Esophagus mucosa (tissue), 1 donor: ENCODE results near the gene ZBTB39. TPM values are rescaled to one million over a fixed set of nuclear protein-coding genes. Genes with fewer than 3 reads are reported as not detected.
"Not testable (repeated sequence)": the region's sequence is repeated elsewhere in the genome, so short reads cannot be mapped to it uniquely, and the experiment has no call there.

ENCODE experiments used
- ATAC-seq: fragments of 200-7000 bp; cut with Tn5 transposase; one replicate; pipeline ENCODE4 v1.9.1; 2020
- total RNA-seq: library from RNA; stranded (reverse); gene quantifications from one replicate; pipeline ENCODE4 v1.2.4, GENCODE V29; 2023
- donor health status: DM: yes; HTN: yes; CAD: no.

The ZBTB39 gene
- total RNA-seq, 1 donor from 2014 or later, result 2.6 TPM

DNA sequence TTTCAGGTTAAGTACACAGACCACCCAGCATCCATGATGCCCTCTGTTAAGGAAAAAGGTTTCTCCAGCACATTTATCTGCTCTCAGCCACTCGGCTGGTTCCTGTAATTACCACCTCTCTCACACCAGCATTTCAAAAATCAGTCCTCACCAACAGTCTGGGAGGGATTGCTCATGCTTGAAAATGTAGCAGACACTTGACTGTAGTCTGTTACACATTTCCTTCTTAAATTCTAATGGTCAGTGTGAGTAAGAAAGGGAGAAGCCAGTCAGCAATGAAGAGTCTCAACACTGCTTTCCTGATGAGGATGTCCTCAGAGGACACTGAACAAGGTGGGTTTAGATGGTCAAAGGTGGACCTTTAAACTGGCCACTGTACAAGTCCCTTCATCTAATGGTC is 6.0 kb downstream of the ZBTB39 start:
- ATAC-seq, result no peak

DNA sequence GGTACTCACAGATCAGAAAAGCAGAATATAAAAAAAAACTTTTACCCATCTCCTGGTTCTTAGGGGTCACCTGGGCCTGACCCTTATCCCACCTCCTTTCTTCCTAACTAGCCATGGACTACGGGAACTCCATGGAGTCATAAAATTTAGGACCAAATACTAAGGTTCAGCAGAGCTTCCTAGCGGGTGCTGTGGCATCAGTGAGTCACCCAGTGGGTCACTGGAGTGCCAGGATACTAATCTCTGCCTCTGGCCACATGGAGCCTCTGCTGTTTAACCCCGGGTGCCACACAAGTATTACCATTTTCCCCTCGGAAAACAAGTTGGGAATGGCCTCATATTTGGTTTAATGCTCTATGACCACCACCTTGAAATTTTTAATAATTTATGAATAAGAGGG is 6.9 kb downstream of the ZBTB39 start:
- ATAC-seq, result no peak

DNA sequence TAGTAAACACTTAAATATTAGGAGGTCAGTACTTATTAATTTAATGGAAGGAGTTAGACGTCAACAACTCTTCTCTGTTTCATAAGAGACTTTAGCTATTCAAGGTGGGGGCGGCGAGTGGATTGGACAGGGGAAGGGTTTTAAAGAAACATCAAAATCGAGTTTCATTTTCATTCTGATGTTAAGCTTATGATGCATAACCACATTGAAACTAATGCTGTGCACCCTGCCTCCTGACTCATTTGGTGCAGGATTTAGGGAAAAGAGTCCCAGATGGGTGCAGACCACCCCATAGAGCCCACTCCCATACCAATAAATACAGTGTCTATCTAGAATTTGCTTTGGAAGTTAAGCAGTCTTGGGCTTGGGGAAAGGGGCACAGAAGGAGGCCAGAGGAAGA is 7.4 kb downstream of the ZBTB39 start:
- ATAC-seq, result no peak

DNA sequence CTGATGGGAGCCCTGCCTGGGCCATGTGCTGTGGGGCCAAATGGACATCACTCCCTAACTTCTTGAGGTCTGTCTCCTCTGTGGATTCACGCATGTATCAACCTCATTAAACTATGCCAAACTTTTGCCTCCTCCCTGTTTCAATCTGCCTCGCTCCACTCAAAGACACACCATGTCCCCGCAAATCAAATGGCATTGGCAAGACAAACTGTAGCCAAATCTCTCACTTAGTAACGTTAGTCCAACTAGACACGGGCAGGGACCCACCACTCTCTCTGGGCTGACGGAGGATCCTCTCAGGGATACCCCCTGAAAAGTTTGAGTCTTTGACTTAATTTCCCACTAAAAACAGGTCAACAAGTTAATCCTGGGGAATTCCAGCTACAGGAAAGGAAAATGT is 8.0 kb downstream of the ZBTB39 start:
- ATAC-seq, result no peak

DNA sequence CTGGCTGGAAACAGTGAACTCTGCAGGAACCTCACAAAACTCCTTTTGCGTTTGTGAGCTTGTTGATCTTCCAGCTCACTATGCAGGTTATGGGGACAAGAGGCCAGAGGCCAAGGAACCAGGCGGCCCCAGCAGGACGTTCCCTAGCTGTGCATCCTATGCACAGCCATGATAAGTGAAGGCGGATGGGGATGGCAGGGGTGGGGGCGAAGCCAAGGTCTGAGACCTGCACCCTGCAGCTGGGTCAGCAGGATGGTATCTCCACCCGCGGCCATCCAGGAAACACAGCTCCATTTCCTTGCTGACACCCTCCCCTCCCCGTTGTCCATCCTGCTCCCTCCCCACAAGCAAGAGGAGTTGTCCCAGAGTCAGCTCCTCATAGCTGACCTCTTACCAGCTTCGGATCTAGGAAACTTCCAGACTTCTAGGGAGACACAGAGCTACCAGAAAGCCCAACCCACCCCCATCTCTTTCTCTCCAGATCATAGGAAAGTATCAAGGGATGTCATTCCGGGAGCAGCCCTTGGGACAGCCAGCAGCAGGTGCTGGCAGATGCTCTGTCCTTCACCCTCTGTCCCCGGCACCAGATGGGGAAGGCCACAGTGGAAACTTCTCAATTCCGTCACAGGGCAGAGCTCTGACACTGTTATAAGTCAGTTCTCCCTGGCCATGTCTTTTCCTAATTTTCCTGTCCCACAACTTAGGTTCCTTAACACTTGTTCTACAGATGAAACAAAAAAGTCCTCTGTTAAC is 9.4 kb downstream of the ZBTB39 start:
- no peak for ATAC-seq

DNA sequence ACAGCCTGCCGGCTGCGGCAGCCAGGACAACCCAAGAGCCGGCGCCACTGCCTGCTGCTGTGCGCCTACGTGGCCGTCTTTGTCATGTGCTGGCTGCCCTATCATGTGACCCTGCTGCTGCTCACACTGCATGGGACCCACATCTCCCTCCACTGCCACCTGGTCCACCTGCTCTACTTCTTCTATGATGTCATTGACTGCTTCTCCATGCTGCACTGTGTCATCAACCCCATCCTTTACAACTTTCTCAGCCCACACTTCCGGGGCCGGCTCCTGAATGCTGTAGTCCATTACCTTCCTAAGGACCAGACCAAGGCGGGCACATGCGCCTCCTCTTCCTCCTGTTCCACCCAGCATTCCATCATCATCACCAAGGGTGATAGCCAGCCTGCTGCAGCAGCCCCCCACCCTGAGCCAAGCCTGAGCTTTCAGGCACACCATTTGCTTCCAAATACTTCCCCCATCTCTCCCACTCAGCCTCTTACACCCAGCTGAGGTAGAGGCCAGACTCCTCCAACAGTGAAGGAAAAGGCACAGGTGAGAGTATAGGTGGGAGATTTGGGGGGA is 10.3 kb downstream of the ZBTB39 start:
- ATAC-seq, result no peak

DNA sequence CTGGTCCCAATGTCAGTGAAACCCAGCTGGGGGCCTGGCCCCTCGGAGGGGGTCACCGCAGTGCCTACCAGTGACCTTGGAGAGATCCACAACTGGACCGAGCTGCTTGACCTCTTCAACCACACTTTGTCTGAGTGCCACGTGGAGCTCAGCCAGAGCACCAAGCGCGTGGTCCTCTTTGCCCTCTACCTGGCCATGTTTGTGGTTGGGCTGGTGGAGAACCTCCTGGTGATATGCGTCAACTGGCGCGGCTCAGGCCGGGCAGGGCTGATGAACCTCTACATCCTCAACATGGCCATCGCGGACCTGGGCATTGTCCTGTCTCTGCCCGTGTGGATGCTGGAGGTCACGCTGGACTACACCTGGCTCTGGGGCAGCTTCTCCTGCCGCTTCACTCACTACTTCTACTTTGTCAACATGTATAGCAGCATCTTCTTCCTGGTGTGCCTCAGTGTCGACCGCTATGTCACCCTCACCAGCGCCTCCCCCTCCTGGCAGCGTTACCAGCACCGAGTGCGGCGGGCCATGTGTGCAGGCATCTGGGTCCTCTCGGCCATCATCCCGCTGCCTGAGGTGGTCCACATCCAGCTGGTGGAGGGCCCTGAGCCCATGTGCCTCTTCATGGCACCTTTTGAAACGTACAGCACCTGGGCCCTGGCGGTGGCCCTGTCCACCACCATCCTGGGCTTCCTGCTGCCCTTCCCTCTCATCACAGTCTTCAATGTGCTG is 11.0 kb downstream of the ZBTB39 start:
- ATAC-seq, result no peak

DNA sequence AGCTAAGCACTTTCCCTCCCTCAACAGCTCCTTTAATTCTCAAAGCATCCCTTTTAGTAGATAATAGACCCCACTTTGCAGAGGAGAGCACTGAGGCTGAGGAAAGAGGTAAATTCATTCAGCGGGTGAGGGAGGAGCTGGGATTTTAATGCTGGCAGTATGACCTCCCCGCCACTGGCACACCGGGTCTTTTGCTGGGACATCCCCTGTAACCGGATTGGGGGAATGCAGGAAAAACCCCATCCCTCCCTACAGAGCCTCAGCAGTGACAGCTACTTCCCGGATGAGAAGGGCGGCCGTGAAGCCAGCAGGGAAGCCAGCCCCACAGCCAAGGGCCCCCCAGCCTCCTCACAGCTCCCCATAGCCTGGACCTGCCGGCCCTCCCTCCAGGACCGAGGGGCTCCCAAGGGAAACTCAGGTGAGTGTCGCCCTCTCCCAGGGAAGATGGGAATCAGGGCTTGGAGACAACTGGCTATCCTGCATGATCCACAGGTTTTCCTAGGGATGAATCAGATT is 12.1 kb downstream of the ZBTB39 start:
- no peak for ATAC-seq

DNA sequence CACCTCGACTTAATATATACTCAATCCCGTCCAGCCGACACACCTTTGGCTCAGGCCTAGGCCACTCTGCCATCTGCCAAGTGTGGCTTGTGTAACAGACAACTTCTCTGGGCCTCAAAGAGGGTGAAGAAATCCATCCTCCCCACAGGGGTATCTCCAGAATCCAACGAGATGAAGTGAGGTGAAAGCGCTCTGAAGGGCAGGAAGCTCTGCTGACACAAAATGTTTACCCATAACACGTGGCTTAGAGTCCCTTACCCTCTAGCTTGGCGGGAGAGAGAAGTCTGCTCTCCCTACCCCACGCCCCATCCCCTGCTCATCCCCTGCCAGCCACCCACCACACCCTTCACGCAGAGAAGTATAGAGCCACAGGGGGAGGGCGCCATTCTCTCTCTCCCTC is 13.0 kb downstream of the ZBTB39 start:
- no peak for ATAC-seq

DNA sequence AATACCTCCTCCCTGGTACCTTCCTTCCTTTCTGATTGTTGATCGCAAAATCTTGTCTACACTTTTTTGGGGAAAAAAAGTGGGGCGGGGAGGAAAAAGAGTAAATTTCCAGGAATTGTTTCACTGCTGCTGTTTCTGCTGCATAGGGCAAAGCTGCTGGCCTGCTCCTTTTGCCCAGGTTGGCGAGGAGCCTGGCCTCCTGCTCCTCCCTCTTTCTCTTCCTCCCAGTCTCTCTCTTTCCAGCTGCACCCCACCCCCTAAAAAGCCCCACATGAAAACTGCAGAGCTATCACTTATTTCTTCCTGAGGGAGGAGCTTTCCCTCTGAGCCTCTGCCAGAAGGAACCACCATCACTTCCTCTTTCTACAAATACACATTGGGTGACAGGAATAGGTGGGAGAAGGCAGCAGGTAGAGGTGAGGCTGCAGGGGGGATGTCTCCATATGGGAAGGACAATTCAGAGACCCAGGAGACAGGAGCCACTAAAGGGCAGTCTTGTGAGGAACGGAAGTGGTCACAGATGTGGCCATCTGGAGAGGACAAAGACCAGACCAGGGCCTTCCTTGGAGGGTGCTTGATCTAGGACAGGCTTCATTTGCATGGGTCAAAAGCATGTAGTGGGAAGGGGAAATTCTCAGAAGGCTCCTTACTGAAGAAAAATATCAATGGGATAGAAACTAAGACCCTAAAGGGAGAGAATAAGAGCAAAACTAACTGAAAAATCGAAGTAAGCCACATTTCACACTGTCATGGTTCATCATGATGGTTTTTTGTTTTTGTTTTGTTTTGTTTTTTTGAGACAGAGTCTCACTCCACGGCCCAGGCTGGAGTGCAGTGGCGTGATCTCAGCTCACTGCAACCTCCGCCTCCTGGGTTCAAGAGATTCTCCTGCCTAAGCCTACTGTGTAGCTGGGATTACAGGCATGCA is 14.8 kb downstream of the ZBTB39 start:
- peak; percentile 21 for ATAC-seq

DNA sequence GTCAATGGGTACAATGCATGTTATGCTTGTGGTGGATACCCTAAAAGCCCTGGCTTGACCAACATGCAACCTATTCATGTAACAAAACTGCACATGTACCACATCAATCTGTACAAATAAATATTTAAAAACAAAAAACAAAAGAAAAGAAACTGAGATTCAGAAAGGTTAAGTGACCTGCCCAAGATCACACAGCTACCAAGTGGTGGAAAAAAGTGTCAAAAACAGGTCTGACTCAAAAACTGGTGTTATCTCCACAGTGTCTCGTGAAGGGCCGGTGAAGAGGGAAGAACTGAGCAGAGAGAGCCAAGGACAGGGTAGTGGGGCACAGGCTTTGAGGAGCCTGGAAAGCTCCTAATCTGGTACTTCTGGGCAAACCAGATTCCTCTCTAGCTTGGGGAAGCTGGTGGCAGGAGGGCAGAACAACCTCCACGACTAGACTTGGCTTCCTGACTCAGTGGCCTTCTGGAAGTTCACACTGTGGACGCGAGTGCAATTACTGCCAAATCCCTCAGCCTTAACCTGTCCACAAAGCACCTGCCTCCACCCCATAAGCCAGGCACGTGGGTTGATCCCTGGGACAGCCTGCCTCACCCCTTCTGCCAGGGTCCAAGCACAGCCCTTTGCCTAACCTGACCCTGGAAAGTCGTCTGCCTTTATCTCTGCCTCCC is 15.6 kb downstream of the ZBTB39 start:
- ATAC-seq, result peak; percentile 50

DNA sequence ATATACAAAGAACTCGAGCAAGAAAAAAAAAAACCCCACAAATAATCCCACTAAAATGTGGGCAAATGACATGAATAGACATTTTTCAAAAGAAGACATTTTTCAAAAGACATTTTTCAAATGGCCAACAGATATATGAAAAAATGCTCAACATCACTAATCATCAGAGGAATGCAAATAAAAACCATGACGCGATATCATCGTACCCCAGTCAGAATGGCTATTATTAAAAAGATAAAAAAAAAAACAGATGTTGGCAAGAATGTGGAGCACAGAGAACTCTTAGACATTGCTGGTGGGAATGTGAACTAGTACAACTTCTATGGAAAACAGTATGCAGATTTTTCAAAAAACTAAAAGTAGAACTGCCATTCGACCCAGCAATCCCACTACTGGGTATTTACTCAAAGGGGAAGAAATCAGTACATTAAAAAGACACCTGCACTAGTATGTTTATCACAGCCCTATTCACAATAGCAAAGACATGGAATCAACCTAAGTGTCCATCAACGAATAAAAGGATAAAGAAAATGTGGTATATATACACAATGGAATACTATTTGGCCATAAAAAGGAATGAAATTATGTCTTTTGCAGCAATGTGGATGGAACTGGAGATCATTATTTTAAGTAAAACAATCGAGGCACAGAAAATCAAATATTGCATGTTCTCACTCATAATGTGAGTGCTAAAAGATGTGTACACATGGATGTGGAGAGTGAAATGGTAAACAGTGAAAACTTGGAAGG is 16.3 kb downstream of the ZBTB39 start:
- no peak for ATAC-seq

DNA sequence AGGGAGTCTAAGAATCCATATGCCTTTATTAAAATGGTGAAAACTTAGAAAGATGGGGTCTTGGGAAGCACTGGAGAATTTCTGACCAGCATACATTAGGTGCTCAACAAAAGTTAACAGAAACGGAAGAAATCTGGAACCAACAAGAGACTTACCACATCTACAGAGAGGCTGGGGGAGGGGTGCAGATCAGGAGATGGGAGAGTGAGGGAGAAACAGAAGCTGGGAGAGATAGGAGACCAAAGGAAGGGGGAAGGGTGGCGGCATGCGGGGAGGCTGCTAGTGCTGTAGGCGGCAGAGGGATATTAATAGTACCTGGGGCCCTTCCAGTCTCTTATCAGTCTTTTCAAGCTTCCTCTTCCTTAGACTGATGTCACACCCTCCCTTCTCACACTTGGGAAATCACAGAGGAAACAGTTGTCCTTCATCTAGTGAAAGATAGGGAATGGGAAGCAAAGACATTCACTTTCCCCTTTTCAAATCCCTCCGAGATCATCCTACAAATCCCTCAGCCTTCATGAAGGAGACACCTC is 18.1 kb downstream of the ZBTB39 start:
- no peak for ATAC-seq

DNA sequence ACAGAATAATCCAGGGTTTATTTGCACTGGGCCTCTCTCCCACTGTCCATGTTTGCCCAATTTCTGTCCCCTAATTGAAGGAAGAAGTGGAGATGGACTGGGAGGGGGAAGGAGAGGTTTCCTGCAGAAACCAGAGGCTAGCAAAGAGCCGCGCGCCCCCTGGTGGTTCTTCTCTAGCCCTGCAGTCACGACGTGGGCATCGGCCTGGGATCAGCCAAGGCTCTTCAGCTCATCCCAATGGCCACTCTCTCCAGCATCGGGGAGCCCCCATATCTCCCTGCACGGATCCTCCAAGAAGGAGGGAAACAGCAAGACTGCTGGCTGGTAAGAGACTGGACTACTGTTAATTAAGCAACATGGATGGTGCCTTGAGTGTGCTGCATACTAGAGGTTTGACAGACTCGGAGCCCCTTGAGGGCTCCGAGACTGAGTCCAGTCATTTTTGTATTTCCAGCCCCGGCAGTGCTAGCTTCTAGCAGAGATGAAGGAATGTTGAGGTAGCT is 18.7 kb downstream of the ZBTB39 start:
- peak; percentile 55 for ATAC-seq

DNA sequence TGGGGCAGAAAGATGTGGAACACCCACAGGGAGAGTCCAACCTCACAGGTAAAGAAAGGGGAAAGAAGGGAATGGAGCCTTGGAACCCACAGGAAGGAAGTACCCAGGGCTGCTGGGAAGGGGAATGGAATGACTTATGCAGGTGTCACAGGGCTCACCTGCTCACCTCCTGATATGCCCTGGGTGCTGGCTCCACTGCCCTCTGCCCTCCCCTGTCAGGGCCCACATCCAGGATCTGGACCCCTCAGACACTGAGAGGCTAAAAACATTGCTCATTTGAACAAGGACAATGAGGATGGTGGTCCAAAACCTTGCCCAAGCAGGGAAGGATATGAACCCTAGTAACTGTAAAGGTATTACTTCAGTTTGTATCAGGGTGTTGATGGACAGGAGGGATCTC is 19.3 kb downstream of the ZBTB39 start:
- ATAC-seq, result no peak

DNA sequence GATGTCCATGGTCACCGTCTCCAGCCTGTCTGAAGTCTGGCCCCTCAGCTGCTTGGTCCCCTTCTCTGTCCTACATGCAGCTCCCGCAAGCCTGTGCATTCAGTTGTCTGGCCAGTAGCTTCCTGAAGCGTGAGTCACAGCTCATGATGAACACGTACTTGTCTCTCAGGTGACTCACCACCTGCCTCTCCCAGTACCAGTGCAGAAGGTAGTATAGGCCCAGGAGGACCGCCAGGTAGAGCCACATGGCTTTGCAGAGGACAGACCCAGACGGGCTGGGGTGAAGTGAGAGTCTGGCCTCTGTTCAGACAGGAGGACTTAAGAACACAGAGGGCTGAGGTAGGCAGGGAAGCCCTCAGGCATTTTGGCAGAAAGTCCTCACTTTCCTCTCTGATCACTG is 20.6 kb downstream of the ZBTB39 start:
- ATAC-seq, result peak; percentile 98

DNA sequence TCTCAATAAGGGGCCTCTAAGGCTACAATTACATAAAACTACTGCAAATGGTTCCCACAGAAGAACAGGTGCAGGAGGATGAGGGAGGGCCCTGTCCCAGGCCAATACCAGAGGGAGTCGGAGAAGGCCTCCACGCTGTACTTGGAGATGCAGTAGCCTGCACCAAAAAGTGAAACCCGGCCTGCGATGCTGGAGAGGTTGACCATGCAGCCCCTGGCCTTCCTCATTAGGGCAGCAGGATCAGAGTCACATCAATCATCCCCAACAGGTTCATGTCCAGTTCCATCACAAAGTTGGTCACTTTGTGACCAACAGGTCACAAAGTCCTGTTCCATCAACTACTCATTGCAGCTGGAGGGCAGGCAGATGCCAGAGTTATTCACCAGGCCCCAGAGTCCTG is 23.0 kb downstream of the ZBTB39 start:
- no peak for ATAC-seq

DNA sequence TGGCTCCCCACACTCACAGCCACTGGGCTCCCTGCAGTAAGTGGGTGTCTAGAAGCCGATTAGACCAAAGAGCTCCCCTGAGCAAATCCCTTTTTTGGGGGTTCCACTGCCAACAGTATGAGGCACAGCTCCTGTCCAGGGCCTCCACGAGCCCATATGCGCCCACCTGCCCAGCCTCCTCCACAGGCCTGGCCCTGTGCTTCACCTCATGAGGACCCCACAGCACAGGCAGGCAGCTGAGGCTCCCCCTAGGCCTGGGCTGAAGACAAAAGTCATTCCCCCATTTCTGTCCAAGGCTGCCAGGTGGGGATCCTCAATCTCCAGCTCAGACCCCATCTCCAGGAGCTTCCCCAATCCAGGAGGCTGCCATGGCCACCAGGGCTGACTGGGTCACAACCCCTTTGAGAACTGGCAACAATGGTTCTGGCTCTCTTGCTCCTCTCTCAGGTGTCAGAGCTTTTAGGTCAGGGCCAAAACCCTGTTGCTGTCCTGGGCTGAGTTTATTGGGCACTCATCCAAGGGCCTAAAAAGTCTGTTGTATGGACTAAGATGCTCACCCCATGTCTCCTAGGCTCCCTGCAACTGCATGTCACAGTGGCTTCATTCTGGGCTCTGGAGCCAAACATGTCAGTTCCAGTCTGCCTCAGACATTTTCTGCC is 23.6 kb downstream of the ZBTB39 start:
- not testable (repeated sequence) for ATAC-seq

DNA sequence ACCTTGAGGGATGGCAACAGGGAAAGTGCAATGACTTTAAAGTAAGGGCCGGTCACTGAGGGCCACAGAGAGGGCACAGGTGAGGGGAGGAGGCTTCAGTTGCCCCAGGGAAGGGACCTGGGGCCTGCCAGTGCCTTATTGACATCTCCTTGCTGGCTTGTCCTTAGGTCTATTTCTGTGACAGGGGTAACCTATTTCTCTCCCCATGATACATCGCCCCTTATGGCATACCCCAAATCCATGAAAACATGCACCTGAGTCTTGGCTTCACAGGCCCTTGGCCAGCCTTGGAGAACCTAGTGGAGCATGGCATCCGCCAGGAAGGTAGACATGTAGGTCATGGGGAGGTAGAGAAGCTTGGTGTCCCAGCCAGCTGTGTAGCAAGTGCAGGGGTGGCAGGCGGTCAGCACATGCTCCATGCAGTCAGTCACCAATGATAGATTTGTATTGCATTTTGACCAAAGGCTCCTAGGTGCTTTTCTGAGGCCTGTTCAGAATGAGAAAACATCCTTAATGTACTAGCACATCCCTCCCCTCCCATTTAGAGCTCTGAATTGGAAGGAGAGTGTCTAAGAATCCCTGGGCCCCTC is 25.3 kb downstream of the ZBTB39 start:
- ATAC-seq, result no peak

DNA sequence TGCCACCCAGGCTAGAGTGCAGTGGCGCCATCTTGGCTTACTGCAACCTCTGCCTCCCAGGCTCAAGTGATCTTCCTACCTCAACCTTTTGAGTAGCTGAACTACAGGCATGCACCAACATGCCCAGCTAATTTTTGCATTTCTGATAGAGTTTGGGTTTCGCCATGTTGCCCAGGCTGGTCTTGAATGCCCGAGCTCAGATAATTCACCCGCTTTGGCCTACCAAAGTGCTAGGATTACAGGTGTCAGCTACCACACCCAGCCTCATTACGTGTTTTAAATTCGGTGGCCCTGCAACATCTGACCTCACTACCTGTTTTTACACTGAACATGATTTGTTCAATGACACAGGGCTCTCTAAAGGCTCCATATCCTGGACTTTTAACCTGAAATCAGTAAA is 26.1 kb downstream of the ZBTB39 start:
- ATAC-seq, result peak; percentile 81
